NCI-H1436 (cell line): Measurements from ENCODE around the gene GUCY1B1.

ENCODE experiments used
- DNase-seq: peaks from one replicate; lab custom pipeline; 2025; lab: John Stamatoyannopoulos, UW

The GUCY1B1 gene

GRCh38 chr4:155799116-155799793 is 40.4 kb downstream of the GUCY1B1 start:
- DNase-seq, result no peak

- DNase-seq, result no peak
These were observed 40.9 kb downstream of the GUCY1B1 start for GRCh38 chr4:155799794-155800123.

GRCh38 chr4:155800685-155801343 is 42.0 kb downstream of the GUCY1B1 start:
- no peak for DNase-seq

- no peak for DNase-seq
These were observed 43.6 kb downstream of the GUCY1B1 start for GRCh38 chr4:155802190-155802959.

GRCh38 chr4:155805016-155805415 is 46.2 kb downstream of the GUCY1B1 start:
- no peak for DNase-seq

- DNase-seq, result no peak
These were observed 48.2 kb downstream of the GUCY1B1 start for GRCh38 chr4:155807021-155807420.

- DNase-seq, result peak; percentile 2
These were observed 51.0 kb downstream of the GUCY1B1 start for GRCh38 chr4:155809835-155810234.

GRCh38 chr4:155811083-155811482 is 52.3 kb downstream of the GUCY1B1 start:
- DNase-seq, result no peak

- DNase-seq, result no peak
These were observed 59.8 kb downstream of the GUCY1B1 start for GRCh38 chr4:155818639-155819038.

GRCh38 chr4:155819066-155819465 is 60.2 kb downstream of the GUCY1B1 start:
- DNase-seq, result no peak

GRCh38 chr4:155820887-155821518 is 62.2 kb downstream of the GUCY1B1 start:
- no peak for DNase-seq

GRCh38 chr4:155822572-155822971 is 63.8 kb downstream of the GUCY1B1 start:
- no peak for DNase-seq

- no peak for DNase-seq
These were observed 69.8 kb downstream of the GUCY1B1 start for GRCh38 chr4:155828628-155829027.

GRCh38 chr4:155832664-155833063 is 73.8 kb downstream of the GUCY1B1 start:
- no peak for DNase-seq

- DNase-seq, result no peak
These were observed 78.5 kb downstream of the GUCY1B1 start for GRCh38 chr4:155837203-155837796.

- no peak for DNase-seq
These were observed 83.3 kb downstream of the GUCY1B1 start for GRCh38 chr4:155842080-155842479.

- no peak for DNase-seq
These were observed 88.1 kb downstream of the GUCY1B1 start for GRCh38 chr4:155846929-155847328.

GRCh38 chr4:155849042-155849441 is 90.2 kb downstream of the GUCY1B1 start:
- DNase-seq, result no peak

- no peak for DNase-seq
These were observed 94.4 kb downstream of the GUCY1B1 start for GRCh38 chr4:155853189-155853588.

- DNase-seq, result no peak
These were observed 95.9 kb downstream of the GUCY1B1 start for GRCh38 chr4:155854582-155855226.

- no peak for DNase-seq
These were observed 97.1 kb downstream of the GUCY1B1 start for GRCh38 chr4:155855897-155856296.
